GM18867 (cell line): ENCODE data around the gene CSMD2.
"Not testable (repeated sequence)": the region's sequence is repeated elsewhere in the genome, so short reads cannot be mapped to it uniquely, and the experiment has no call there.

ENCODE experiments used
- ATAC-seq: cut with Tn5 transposase; IDR thresholded peaks from one replicate; pipeline ENCODE4 v1.9.1; 2021; ENCODE audit warnings: mild to moderate bottlenecking, moderate library complexity; ENCODE audit not compliant: unreplicated experiment

CSMD2 gene

GRCh38 chr1:33517596-33518250 lies 647.3 kb downstream of the CSMD2 start:
- no peak for ATAC-seq

- ATAC-seq, result no peak
Measured at GRCh38 chr1:33516891-33517567, 648.0 kb downstream of the CSMD2 start.

- no peak for ATAC-seq
Measured at GRCh38 chr1:33516428-33516827, 648.6 kb downstream of the CSMD2 start.

- ATAC-seq, result no peak
Measured at GRCh38 chr1:33515607-33516006, 649.4 kb downstream of the CSMD2 start.

- no peak for ATAC-seq
Measured at GRCh38 chr1:33515112-33515511, 649.9 kb downstream of the CSMD2 start.

GRCh38 chr1:33512226-33513011 lies 652.6 kb downstream of the CSMD2 start:
- ATAC-seq, result no peak

- not testable (repeated sequence) for ATAC-seq
Measured at GRCh38 chr1:33509276-33509675, 655.8 kb downstream of the CSMD2 start.

GRCh38 chr1:33508151-33508550 lies 656.9 kb downstream of the CSMD2 start:
- ATAC-seq, result no peak

- no peak for ATAC-seq
Measured at GRCh38 chr1:33507661-33508060, 657.4 kb downstream of the CSMD2 start.

- ATAC-seq, result no peak
Measured at GRCh38 chr1:33503506-33503905, 661.5 kb downstream of the CSMD2 start.

- ATAC-seq, result no peak
Measured at GRCh38 chr1:33502726-33503125, 662.3 kb downstream of the CSMD2 start.

GRCh38 chr1:33501774-33502173 lies 663.3 kb downstream of the CSMD2 start:
- ATAC-seq, result no peak

GRCh38 chr1:33501309-33501708 lies 663.7 kb downstream of the CSMD2 start:
- no peak for ATAC-seq

GRCh38 chr1:33500547-33500946 lies 664.5 kb downstream of the CSMD2 start:
- ATAC-seq, result no peak

GRCh38 chr1:33497410-33497809 lies 667.6 kb downstream of the CSMD2 start:
- ATAC-seq, result no peak

GRCh38 chr1:33494929-33495328 lies 670.1 kb downstream of the CSMD2 start:
- ATAC-seq, result no peak

- ATAC-seq, result no peak
Measured at GRCh38 chr1:33488624-33489023, 676.4 kb downstream of the CSMD2 start.

GRCh38 chr1:33482412-33482811 lies 682.6 kb downstream of the CSMD2 start:
- ATAC-seq, result no peak

GRCh38 chr1:33477451-33477850 lies 687.6 kb downstream of the CSMD2 start:
- ATAC-seq, result no peak

GRCh38 chr1:33473900-33474299 lies 691.1 kb downstream of the CSMD2 start:
- no peak for ATAC-seq

GRCh38 chr1:33472269-33472980 lies 692.6 kb downstream of the CSMD2 start, which contains the start of gene ZSCAN20:
Gene ZSCAN20 (plus strand): TSS chr1:33472645. CDS start chr1:33479289, 6,644 bp downstream.
- peak; percentile 94 for ATAC-seq
